CD1c-positive myeloid dendritic cell (primary cell): ENCODE data around the gene DENND5A.
"Not testable (repeated sequence)": the region's sequence is repeated elsewhere in the genome, so short reads cannot be mapped to it uniquely, and the experiment has no call there.

Source experiments
- DNase-seq: peaks from one replicate; pipeline ENCODE4 v3.0.0-alpha.2; 2016; ENCODE audit errors: extremely low spot score

Gene DENND5A

DNA sequence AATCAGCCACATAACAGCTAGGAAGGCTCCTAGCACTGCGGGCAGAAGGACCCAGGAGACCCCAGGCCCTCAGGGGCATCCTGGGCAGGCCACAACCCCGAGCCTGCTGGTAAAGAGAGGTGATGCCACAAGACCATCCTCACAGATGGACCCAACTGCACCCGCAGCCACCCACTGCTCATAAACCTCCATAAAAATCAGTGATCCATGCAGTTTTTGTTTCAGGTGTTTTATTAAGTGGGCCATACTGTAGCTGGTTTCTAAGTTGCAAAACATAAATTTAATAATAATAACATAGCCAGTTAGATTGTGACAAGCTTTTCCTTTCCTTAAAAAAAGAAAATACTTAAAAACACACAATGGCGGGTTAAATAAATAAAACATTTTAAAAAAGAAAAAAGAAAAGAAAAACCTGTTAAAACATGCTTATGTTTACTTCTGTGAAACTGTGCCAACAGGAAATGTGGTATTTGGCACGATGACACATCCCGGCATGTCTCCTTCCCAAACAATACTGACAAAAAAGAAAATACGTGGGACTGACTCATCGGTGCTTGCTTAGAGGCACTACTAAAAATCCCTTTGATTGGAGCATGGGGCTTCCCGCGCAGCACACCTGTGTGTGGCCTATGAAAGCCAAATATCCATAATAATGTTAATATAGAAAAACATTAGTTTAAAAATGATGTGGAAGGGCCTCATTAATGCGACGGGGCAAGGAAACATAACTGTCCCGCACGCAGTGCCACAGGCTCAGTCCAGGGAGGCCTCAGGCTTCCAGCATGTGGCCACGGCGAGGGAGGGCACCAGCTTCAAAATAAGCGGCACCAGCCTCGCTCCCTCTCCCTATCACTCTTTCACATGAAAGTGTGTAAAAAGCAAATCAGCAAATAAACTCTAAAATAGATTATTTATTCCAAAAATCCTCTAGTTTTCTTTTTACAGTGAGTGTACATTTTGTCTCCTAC, 126.3 kb downstream of the DENND5A start:
- peak; percentile 8 for DNase-seq

DNA sequence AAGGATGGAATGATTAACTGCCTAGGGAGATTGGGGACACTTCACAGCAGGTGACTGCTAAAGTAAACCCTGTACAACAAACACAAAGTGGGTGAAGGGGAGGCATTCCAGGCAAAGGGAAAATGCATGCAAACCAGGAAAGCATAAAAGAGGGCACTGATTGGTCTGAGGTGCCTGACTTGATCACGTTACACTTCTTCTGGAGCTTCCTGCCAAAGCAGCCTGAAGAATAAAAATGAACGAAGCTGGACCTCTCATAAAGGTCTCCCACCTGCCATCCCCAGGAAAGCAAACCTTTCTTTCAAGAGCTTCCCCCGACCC, 127.1 kb downstream of the DENND5A start:
- DNase-seq: no peak

DNA sequence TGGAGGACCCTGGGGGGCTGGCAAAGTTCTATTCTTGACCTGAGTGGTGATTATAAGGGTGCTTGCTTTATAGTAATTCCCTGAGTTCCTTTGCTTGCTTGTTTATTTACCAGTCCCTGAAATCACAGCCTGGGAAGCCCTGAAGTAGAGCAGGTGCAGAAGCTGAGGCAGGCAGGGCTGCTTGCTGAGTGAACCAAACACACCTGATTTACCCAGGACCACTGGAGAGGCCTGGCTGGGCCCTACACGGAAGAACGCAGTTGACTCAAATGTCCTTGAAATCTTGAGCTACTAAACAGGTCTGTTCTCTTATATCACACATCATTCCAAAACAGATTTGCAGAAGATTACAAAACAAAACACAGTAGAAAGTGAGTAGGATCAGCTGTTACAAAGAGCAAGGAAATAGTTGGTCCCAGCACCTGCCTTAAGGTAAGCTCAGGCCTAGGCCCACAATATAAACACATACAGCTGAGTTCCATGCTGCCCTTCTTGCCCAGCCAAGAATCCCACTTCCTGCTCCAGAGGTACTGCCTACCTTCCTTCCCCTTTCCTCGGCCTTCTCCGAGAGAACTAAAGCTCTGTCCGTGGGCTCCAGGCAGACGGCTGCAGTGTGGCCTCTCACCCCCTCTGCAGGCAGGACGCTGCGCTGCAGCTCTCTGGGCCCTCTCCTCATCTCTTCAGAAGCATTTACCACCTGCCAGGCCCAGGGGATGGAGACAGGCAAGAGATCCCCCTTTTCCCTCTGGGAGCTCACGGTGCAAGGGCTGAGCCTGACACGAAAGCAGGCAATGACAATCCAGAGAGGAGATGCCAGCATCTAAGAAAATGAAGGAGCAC, 127.6 kb downstream of the DENND5A start:
- peak; percentile 83 for DNase-seq

DNA sequence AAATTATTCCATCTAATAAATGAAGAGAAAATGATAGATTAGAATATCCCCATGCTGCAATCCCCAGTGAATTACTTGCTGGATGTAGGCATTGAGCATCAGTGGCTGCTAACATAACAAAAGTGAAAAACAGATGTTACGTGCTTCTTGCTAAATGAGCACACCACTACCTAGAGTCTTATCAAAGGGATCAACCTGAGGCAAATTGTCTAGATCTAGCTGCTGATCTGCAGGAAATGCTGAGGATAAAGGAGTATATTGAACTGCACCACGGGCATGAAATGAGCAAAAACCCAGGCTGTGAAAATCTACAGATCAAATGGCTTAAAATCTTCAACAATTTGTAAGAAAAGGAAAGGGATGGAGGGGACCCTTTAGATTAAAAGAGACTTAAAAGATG, 128.4 kb downstream of the DENND5A start:
- no peak for DNase-seq

DNA sequence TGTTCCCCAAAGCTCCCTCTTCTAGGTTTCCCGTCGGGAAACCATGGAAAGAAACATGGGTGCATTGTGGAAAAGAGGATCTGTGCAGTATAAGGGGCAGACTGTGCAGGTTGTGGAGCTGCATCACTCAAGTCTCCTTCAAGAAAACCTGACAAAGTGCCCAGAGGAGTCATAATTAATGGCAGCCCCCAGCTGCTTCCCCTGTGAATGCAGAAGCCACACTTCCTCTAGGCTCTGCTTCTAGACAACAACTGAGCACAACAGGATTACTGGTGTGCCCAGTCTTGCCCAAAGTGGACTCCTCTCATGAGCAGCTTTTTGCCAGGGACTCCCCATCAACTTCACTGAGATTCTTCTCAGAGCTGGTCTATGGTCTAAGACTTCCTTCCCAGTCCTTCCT, 131.2 kb downstream of the DENND5A start:
- DNase-seq: no peak

DNA sequence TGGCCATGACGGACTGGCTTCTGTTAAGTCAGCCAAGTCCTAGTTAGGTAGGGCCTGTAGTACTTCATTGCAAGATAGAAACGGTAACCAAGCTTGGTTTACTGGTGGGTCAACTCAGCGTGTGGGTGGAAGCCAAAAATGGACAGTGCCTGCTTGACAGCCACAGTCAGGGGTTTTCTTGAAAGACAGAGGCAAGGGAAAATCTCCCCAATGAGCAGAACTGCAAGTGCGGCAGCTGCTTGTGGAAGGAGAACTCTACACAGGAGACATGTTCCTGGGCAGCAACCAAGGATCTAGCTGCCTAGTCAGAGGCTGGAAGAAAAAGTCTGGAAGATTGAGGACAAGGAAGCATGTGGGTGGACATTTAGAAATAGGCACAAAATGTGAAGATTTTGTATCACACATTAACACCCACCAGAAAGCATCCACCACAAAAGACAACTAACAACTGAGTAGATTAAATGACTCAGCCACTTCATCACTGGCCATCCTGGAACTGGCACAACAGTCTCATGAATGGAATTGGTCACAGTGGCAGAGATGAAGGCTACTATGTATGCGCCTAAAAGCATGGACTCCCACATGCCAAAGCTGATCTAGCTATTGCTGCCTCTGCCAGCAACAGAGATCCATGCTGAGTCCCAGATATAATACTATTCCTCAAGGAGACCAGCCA, 132.8 kb downstream of the DENND5A start:
- no peak for DNase-seq

DNA sequence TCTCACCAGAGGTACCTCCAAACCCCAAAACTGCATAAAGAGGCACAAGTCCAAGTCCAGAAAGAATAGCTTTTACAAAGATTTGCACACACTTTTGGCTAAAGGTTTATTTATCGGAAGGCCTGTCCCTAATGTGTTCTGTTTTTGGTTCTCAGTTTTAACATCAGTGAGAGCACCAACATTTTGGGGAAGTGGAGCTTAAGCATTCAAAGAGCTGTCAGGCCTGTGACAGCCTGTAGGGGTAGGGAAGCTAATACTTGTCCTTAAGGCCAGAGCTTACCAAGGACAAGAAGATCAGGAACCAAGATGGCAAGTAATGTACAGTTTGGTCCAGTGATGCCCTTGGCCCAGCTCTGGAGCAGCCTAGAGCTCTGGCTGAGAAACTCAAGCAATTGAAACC, 134.9 kb downstream of the DENND5A start:
- peak; percentile 59 for DNase-seq

DNA sequence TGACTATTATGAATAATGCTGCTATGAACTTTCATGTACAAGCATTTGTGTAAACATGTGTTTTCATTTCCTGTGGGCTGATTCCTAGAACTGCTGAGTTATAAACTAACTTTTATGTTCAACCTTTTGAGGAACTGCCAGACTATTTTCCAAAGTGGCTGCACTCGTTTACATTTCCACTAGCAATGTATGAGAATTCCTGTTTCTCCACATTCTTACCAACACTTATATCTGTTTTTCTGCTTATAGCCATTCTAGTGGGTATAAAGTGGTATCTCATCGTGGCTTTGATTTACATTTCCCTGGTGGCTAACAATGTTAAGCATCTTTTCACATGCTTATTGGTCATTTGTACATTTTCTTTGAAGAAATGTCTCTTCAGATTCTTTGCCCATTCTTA, 138.5 kb downstream of the DENND5A start:
- DNase-seq: peak; percentile 38

DNA sequence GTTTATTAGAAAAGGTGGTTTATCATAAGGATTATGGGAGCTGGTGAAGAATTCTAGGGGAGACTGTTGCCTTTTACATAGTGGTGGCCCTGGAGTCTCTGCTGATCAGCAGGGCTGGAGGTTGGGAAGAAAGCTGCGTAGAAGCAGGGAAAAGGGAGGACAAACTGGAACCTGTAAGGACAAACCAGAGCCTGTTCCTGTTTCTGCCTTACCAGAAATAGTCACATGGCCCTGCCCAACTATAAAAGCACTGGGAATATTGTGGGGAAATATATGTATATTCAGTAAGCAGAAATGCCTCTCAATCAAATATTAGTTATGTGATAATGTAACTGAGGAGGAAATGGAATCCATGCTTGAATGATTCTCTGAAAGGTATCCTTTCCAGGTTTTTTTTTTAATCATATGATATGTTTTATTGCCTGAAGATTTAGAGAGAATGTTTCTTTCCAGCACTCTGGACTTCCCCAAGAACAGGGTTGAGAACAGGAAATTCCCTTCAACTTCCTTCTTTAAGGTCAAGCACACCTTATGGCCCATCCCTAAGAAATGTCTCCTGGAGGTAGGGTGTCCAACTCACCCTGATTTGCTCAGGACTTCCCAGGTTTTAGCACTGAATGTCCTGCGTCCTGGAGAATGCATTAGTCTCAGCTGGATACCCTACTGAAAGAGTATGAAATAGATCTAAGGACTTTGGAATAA, 139.8 kb downstream of the DENND5A start:
- no peak for DNase-seq

DNA sequence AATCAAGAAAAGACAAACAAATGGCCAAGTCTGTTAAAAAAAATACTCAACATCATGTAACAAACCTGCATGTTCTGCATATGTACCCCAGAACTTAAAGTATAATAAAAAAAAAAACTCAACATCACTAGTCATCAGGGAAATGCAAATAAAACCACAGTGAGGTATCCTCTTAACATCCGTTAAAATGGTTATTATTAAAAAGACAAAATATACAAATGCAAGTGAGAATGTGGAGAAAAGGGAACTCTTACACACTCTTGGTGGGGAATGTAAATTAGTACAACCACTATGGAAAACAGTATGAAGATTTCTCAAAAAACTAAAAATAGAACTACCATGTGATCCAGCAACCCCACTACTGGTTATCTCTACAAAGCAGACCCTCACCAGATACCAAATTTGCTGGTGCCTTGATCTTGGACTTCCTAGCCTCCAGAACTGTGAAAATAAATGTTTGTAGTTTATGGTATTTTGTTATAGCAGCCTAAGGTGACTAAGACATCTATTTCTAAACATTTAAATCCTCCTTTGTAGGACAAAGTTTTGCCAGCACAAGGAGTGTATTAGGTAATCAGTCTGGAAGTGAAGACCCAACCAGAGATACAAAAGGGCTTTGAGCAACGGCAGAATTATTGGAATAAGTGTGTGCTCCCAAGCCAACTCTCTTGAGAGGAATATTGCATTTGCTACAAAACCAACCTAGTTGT, 141.4 kb downstream of the DENND5A start:
- no peak for DNase-seq

DNA sequence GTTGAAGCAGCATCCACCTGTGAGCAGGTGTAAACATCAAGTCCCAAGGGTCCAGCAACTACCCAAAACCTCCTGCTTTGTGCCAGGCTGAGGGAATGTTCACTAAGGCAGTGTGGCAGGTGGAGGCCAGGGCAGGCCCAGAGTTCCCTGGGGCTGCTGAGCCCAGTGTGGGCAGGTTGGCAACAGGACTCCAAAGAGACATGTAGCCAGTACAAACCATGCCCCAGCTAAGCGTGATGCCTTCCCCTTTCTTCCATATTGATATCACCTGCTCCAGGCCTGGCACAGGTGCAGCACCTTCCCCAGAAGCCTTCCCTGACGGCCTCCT, 143.7 kb downstream of the DENND5A start:
- no peak for DNase-seq

DNA sequence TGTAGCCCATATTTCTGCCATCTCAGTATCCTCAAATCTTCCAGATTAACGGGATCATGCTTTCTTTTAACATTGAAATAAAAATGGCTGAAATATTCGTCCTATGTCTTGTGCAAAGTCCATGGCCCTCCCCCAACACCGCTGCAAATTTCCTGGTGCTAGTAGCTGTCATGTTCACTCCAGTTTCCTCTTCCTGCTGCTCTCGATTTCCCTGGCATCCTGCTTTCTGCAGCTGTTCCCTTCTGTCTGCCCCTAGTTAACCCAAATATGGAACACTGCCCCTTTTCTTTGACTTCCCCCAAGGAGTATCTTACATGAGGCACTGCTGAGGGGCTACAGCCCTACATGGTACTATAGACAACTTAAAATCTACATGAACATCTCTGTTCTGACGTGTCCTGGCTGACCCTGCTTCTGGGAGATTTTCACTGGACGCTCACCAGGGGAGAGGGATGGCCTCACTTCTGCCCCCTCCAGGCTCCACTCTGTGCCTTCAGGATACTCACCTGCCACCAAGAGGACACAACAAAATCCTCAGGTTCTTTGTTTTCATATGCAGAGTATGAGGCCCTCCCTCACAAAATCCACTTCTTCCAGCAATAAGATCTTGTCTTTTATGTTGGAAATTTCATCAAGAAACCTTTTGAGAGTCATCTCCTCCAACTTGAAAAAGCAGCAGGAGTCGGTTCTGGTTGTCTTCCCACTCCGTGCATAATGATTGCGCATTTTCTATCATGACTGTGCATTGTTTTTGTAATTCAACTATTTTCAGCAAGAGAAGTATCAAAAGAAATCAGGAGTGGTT, 144.3 kb downstream of the DENND5A start:
- no peak for DNase-seq

DNA sequence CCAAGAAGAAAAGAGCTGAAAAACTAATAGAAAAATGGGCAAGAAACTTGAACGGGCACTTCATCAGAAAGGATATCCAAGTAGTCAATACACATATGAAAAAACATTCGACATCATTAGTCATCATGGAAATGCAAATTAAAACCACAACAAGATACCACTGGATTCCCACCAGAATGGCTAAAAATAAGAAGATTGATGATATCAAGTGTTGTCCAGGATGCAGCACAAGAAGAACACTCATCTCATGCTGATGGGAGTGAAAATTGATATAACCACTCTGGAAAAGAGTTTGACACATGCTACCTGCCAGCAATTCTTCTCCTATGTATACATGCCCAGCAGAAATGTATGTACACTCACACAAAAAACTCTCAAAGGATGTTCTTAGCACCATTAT, 146.9 kb downstream of the DENND5A start:
- no peak for DNase-seq

DNA sequence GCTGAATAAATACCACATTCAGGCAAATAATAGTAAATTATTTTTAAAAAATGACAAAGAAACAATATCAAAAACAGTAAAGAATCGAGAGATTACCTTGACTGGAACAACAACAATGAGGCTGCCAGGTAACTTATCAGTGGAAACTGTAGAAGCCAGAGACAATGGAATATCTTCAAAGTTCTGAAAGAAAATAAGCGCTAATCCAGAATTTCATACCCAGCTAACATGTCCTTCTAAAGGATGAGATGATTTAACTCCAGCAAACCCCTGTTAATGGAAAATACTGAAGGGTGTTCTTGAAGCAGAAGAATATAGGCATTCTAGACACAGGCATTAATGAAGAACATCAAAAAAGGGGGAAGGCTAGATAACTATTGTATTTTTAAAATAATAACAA, 153.1 kb downstream of the DENND5A start:
- DNase-seq: no peak

DNA sequence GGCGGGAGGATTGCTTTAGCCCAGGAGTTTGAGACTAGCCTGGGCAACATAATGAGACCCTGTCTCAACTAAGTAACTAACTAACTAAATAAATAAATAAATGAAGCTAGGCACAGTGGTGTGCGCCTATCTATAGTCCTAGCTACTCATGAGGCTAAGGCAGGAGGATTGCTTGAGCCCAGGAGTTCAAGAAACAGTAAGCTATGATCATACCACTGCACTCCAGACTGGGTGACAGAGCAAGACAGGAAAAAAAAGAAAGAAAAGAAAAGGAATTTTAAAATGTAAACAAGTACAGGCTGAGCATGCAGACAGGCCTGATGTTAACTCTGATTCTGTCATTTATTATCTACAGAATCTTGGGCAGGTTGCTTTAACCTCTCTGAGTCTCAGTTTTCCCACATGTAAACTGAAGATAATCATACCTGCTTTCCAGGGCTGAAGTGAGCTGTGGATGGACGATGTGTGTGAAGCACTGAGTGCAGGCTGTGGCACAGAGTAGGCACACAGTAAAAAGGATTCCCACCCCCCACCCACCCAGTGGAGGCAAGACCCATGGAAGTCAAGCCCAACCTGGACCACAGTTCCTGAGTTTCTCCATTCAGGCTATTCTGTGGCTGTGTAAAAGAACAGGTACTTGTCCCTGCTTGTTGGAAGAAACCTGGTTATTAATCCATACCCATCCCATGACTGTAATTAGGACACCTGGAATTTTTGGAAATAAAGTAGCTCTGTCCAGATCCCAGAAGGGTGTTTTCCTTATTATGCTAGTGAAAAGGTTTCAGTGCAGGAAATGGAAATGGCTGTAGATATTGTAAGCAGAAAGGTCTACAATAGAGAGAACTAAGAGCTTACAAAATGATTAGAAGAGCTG, 155.1 kb downstream of the DENND5A start:
- DNase-seq: no peak

DNA sequence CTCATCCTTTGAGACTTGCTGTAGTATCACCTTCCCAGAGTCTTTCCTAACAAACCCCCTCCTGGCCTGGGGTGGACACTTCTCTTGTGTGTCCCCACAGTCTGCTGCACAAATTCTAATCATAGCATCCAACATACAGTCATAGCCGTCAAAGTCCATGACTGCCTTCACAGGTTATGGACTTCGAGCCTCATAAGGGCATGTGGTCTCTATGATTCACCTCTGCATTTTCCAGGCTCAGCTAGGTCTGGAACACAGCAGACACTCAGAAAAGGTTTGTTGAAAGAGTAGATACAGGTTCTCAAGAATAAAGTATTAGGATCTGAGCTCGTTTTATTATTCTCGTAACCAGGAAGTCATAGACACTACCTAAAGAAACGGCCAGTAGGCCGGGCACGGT, 160.6 kb downstream of the DENND5A start:
- DNase-seq: no peak

DNA sequence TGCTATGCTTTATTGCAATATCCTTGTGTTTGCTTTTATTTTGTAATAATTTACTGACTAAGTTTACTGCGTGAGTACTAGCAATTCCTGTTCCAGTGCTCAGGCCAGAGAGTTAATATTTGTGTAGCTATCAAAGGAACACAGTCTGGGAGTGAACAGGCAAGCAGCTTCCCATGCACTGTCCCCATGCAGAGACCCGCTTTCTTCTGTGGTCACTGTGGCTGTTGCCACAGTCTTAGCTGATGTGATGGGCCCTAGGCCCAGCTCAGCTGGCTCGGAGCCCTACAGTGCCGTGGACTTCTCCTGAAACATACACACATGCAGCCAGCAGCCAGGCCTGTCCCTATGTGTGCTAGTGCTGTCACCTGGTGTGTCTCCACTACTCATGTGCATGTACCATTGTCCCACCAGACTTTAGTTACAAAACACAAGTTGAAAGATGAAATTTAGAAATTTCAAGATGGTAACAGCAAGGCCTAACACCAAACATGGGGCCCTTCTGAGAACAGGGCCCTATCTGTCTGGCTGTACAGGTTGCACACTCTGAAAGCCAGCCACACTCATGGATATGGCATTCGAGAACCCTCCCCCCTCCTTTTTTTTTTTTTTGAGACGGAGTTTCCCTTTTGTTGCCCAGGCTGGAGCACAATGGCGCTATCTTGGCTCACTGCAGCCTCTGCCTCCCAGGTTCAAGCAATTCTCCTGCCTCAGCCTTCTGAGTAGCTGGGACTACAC, 161.4 kb downstream of the DENND5A start:
- no peak for DNase-seq

DNA sequence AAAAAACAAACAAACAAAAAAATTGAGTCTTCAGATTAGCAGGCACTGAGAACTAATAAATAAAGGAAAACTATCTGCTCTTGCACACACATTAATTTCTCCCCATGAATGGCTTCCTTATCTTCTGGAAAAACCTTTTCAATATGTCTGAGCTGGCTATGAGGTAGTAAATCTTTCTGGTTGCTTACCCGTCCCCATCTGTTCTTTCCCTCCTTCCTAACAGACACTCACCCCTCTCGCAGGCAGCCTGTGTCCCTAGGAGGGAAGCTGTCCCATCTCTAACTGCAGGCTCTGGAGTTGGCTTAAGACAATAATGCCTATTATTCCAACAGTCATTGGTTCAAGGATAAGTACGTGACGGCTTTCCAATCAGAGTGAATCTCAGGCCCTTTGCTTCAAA, 165.5 kb downstream of the DENND5A start:
- no peak for DNase-seq

DNA sequence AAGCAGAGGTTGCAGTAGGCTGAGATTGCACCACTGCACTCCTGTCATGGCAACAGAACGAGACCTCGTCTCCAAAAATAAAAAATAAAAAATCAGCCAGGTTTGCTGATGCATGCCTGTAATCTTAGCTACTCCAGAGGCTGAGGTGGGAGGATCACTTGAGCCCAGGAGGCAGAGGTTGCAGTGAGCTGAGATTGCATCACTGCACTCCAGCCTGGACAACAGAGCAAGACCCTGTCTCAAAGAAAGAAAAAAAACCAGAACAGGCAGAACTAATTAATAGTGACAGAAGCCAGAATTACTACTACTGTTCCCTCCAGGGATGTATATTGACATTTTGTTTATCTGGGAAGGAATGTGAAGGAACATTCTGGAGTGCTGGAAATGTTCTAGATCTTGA, 166.7 kb downstream of the DENND5A start:
- DNase-seq: not testable (repeated sequence)
